ENCODE measurements around the gene TRMU. TPM values are rescaled to one million over a fixed set of nuclear protein-coding genes. Genes with fewer than 3 reads are reported as not detected.

The TRMU gene
- total and polyA plus RNA-seq, 4 donors = 24.1 to 42.3 (median 34.0) TPM

DNA sequence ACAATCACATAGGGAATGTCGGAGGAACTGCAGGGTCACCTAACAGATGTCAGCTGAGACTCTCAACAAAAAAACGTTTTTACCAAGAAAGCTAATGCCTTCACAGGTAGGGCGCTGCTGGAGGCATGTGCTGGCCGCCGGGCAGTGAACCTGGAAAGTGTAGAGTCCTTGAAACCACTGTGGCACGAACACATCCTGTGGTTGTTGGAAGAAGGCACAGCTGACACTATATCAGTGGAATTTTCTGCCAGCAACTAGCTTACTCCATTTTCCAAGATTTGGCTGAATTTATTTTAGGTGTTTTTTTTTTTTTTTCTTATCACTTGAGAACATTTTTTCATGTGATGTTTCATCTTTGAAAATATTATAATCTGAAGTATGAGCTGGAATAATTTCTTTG lies 14.2 kb downstream of the TRMU start:
- H3K36me3 ChIP-seq (ENCODE audit: control insufficient read depth in 4 of 4, insufficient read depth in 4 of 4, low read length in 4 of 4) = peaks cover 9 to 76% (median 43%) of the 10 kb centered on the region in 4 donors
- H3K4me3 ChIP-seq = no peak overlapping the region
- no peak for ATAC-seq (ENCODE audit: insufficient read depth, low FRiP score)
- peak overlapping the region in 1 of 2 donors; percentile 36 for H3K27ac ChIP-seq (ENCODE audit: low read depth in 1 of 2, low read length in 1 of 2)
- WGBS, 2 donors = 83 to 91% methylated on average over 6 of the region's 6 CpGs
- no peaks in the 10 kb centered on the region for H3K27me3 ChIP-seq (ENCODE audit: control insufficient read depth in 3 of 3, insufficient read depth in 3 of 3, low read length in 2 of 3)
- no peaks in the 10 kb centered on the region for H3K9me3 ChIP-seq (ENCODE audit: control insufficient read depth in 4 of 4, insufficient read depth in 3 of 4, low read length in 3 of 4)
- no peak for DNase-seq
- peaks cover 0 to 3% (median 0%) of the 10 kb centered on the region in 5 donors for H3K4me1 ChIP-seq (ENCODE audit: control insufficient read depth in 5 of 5, insufficient read depth in 5 of 5, low read length in 5 of 5)
- TF ChIP-seq, protein P1, sequence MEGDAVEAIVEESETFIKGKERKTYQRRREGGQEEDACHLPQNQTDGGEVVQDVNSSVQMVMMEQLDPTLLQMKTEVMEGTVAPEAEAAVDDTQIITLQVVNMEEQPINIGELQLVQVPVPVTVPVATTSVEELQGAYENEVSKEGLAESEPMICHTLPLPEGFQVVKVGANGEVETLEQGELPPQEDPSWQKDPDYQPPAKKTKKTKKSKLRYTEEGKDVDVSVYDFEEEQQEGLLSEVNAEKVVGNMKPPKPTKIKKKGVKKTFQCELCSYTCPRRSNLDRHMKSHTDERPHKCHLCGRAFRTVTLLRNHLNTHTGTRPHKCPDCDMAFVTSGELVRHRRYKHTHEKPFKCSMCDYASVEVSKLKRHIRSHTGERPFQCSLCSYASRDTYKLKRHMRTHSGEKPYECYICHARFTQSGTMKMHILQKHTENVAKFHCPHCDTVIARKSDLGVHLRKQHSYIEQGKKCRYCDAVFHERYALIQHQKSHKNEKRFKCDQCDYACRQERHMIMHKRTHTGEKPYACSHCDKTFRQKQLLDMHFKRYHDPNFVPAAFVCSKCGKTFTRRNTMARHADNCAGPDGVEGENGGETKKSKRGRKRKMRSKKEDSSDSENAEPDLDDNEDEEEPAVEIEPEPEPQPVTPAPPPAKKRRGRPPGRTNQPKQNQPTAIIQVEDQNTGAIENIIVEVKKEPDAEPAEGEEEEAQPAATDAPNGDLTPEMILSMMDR (IDR thresholded peaks at IDR 0.05; ENCODE audit: control extremely low read depth, extremely low read depth) = no peak
- no peak overlapping the region for H3K9ac ChIP-seq (ENCODE audit: insufficient read depth in 1 of 2, low read length in 2 of 2)

DNA sequence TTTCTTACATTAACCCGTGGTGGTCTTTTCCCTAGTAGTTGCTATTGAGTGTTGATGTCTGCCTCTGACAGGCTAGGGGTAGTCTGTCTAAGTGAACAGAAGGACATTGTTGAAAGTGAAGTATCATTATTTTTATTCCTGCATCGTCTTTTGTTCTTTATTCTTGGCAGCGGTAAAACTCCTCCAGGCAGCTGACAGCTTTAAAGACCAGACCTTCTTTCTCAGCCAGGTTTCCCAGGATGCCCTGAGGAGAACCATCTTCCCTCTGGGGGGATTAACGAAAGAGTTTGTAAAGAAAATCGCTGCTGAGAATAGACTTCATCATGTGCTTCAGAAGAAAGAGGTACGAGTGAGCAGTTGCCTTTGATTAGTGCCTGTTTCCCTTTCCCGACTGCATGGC lies 14.6 kb downstream of the TRMU start:
- ATAC-seq (ENCODE audit: insufficient read depth, low FRiP score) (no peak), DNase-seq (no peak)
- Histone ChIP-seq H3K36me3 (ENCODE audit: control insufficient read depth in 4 of 4, insufficient read depth in 4 of 4, low read length in 4 of 4) (peaks cover 8 to 75% (median 44%) of the 10 kb centered on the region in 4 donors), H3K9ac (ENCODE audit: insufficient read depth in 1 of 2, low read length in 2 of 2) (no peak overlapping the region), H3K27me3 (ENCODE audit: control insufficient read depth in 3 of 3, insufficient read depth in 3 of 3, low read length in 2 of 3) (no peaks in the 10 kb centered on the region), H3K4me1 (ENCODE audit: control insufficient read depth in 5 of 5, insufficient read depth in 5 of 5, low read length in 5 of 5) (peaks cover 0 to 3% (median 0%) of the 10 kb centered on the region in 5 donors), H3K4me3 (no peak overlapping the region), H3K9me3 (ENCODE audit: control insufficient read depth in 4 of 4, insufficient read depth in 3 of 4, low read length in 3 of 4) (no peaks in the 10 kb centered on the region), H3K27ac (ENCODE audit: low read depth in 1 of 2, low read length in 1 of 2) (no peak overlapping the region)
- TF ChIP-seq, protein P1 (IDR thresholded peaks at IDR 0.05; ENCODE audit: control extremely low read depth, extremely low read depth) = no peak
- WGBS, 2 donors = 89 to 90% methylated on average over 7 of the region's 7 CpGs

DNA sequence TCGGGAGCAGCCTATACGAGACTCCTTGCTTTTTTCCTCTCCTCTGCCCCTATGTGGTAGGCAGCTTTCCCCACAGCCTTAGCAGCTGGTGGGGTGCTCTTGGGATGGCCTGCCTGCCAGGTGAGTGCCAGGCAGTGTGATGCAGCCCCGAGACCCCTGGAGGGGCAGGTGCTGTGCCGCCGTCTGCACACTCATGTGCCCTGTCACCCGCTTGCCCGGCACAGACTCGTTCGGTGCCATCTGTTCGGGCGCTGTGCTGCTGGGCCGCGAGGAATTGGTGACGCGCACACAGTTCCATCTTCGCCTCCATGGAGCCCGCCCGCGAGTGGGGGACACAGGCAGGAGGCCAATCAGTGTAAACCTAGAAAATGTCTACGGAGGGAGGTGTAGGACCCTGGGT lies 15.1 kb downstream of the TRMU start:
- no peak for ATAC-seq (ENCODE audit: insufficient read depth, low FRiP score)
- TF ChIP-seq, protein P1 (IDR thresholded peaks at IDR 0.05; ENCODE audit: control extremely low read depth, extremely low read depth) = no peak
- no peaks in the 10 kb centered on the region for H3K27me3 ChIP-seq (ENCODE audit: control insufficient read depth in 3 of 3, insufficient read depth in 3 of 3, low read length in 2 of 3)
- no peak overlapping the region for H3K9ac ChIP-seq (ENCODE audit: insufficient read depth in 1 of 2, low read length in 2 of 2)
- 95 to 97% methylated on average over 20 of the region's 20 CpGs for WGBS, 2 donors
- H3K4me3 ChIP-seq = no peak overlapping the region
- H3K36me3 ChIP-seq (ENCODE audit: control insufficient read depth in 4 of 4, insufficient read depth in 4 of 4, low read length in 4 of 4) = peaks cover 8 to 74% (median 44%) of the 10 kb centered on the region in 4 donors
- H3K4me1 ChIP-seq (ENCODE audit: control insufficient read depth in 5 of 5, insufficient read depth in 5 of 5, low read length in 5 of 5) = peaks cover 0 to 3% (median 0%) of the 10 kb centered on the region in 5 donors
- H3K9me3 ChIP-seq (ENCODE audit: control insufficient read depth in 4 of 4, insufficient read depth in 3 of 4, low read length in 3 of 4) = no peaks in the 10 kb centered on the region
- DNase-seq = no peak
- H3K27ac ChIP-seq (ENCODE audit: low read depth in 1 of 2, low read length in 1 of 2) = no peak overlapping the region

DNA sequence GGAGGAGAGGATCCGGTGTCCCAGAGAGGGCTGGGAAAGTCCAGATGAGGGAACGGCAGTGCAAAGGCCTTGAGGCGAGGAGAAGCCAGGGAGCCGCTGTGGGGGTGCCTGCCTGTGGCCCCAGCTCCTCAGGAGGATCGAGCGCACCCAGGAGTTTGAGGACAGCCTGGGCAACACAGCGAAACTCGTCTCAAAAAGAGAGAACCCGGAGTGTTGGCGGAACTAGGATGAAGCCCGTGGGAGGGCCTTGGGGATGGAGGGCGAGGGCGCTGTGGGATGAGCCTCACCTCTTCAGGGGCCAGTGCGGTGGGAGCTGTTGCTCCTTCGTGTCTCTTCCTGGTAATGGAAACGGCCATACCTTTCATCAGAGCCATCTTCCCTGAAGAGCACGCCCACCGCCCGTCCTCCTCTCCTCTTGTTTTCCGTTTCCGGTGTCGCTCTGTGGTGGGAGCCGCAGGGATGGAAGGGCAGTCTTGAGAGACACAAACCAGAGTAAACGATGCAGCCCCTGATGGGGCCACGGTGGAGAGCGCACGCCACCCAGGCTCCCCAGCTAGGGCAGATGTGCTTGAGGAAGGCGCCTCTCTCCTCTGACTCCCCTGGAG lies 15.7 kb downstream of the TRMU start:
- no peak overlapping the region for H3K9ac ChIP-seq (ENCODE audit: insufficient read depth in 1 of 2, low read length in 2 of 2)

More for the DNA sequence above, 15.7 kb downstream of the TRMU start:
- DNase-seq (no peak), ATAC-seq (ENCODE audit: insufficient read depth, low FRiP score) (no peak)
- 86 to 95% methylated on average over 28 of the region's 28 CpGs for WGBS, 2 donors
- Histone ChIP-seq H3K4me3 (no peak overlapping the region), H3K9me3 (ENCODE audit: control insufficient read depth in 4 of 4, insufficient read depth in 3 of 4, low read length in 3 of 4) (no peaks in the 10 kb centered on the region), H3K36me3 (ENCODE audit: control insufficient read depth in 4 of 4, insufficient read depth in 4 of 4, low read length in 4 of 4) (peaks cover 8 to 78% (median 45%) of the 10 kb centered on the region in 4 donors), H3K4me1 (ENCODE audit: control insufficient read depth in 5 of 5, insufficient read depth in 5 of 5, low read length in 5 of 5) (peaks cover 0 to 3% (median 0%) of the 10 kb centered on the region in 5 donors), H3K27ac (ENCODE audit: low read depth in 1 of 2, low read length in 1 of 2) (no peak overlapping the region), H3K27me3 (ENCODE audit: control insufficient read depth in 3 of 3, insufficient read depth in 3 of 3, low read length in 2 of 3) (no peaks in the 10 kb centered on the region)
- TF ChIP-seq, protein P1 (IDR thresholded peaks at IDR 0.05; ENCODE audit: control extremely low read depth, extremely low read depth) = no peak

Data from lung (tissue), 12 donors.